ENCODE data around the gene ADAMTS17. TPM values are rescaled to one million over a fixed set of nuclear protein-coding genes. Genes with fewer than 3 reads are reported as not detected.
"Not testable (repeated sequence)": the region's sequence is repeated elsewhere in the genome, so short reads cannot be mapped to it uniquely, and the experiment has no call there.

ADAMTS17 gene
- total and polyA plus RNA-seq, 8 donors, result 0.31 to 14.3 (median 6.3) TPM

- Histone ChIP-seq H3K4me3 (no peak overlapping the region), H3K27ac (no peak overlapping the region), H3K4me1 (peaks cover 7 to 34% (median 17%) of the 10 kb centered on the region in 4 donors), H3K36me3 (no peaks in the 10 kb centered on the region), H3K9me3 (no peaks in the 10 kb centered on the region), H3K27me3 (peaks cover 0 to 35% (median 12%) of the 10 kb centered on the region in 3 donors)
- TF ChIP-seq POLR2A (IDR thresholded peaks at IDR 0.05) (no peak), POLR2AphosphoS5 (IDR thresholded peaks at IDR 0.05) (no peak), EP300 (IDR thresholded peaks at IDR 0.05) (no peak), CTCF (IDR thresholded peaks at IDR 0.05) (no peak)
- 91 to 98% (median 95%) methylated on average over 3 of the region's 3 CpGs for WGBS, 5 donors
- intact Hi-C loops (cut with DNase I; ENCODE audit: low total_unique reads), result loop anchor here (10.0 kb wide), 1 partner anchor 222 kb away; no protein-coding TSS in a partner anchor
- DNase-seq, result no peak
These were observed 1.5 kb upstream of the ADAMTS17 start for GRCh38 chr15:100343251-100343650.

GRCh38 chr15:100341239-100341749 is 481 bp downstream of the ADAMTS17 start:
- intact Hi-C loops (cut with DNase I; ENCODE audit: low total_unique reads), result loop anchor here (10.0 kb wide), 1 partner anchor 224 kb away; no protein-coding TSS in a partner anchor
- peak in 1 of 2 donors; percentile 60 for DNase-seq
- Histone ChIP-seq H3K4me3 (peak overlapping the region; percentile 72 to 97 (median 80)), H3K27ac (peak overlapping the region; percentile 65 to 89 (median 75)), H3K36me3 (no peaks in the 10 kb centered on the region), H3K27me3 (peaks cover 0 to 35% (median 12%) of the 10 kb centered on the region in 3 donors), H3K4me1 (peaks cover 7 to 34% (median 17%) of the 10 kb centered on the region in 4 donors), H3K9me3 (no peaks in the 10 kb centered on the region)
- TF ChIP-seq POLR2A (IDR thresholded peaks at IDR 0.05), result no peak
- no peak for TF ChIP-seq POLR2AphosphoS5 (IDR thresholded peaks at IDR 0.05)
- no peak for TF ChIP-seq CTCF (IDR thresholded peaks at IDR 0.05)
- no peak for TF ChIP-seq EP300 (IDR thresholded peaks at IDR 0.05)
- 0 to 2% (median 1%) methylated on average over 20 to 95 of the region's 95 CpGs; no CpG with 5 or more reads in 1 of the 5 donors for WGBS, 5 donors

DNA sequence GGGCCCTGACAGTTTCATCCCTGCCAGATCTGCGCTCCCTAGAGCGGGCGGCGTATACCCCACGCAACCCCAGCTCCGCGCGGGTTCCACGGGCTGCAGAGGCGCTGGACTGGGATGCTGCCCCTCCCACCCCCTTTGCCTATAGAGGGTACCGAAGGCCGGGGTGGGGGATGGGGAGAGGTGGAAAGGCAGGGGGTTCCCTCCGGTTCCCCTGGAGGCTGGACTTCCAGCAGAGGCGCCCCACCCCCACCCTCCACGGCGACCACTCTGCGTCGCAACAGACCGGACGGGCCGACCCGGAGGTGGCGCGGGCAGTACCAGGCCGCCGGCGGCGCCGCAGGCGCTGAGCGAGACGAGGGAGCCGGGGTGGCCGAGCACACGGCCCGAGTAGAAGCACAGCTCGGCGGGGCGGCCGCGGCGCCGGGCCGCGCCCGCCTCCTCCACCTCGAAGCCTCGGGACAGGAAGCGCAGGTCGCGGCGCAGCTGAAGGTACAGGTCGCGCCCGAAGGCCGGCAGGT is 995 bp downstream of the ADAMTS17 start:
- no peaks in the 10 kb centered on the region for H3K9me3 ChIP-seq
- peak overlapping the region; percentile 72 to 97 (median 80) for H3K4me3 ChIP-seq
- H3K36me3 ChIP-seq, result no peaks in the 10 kb centered on the region
- peak overlapping the region in 1 of 5 donors; percentile 89 for H3K27ac ChIP-seq
- intact Hi-C loops (cut with DNase I; ENCODE audit: low total_unique reads), result loop anchor here (10.0 kb wide), 1 partner anchor 224 kb away; no protein-coding TSS in a partner anchor
- 9 to 42% (median 11%) methylated on average over 15 to 56 of the region's 56 CpGs; no CpG with 5 or more reads in 1 of the 5 donors for WGBS, 5 donors
- DNase-seq, result peak in 1 of 2 donors; percentile 44
- H3K27me3 ChIP-seq, result peaks cover 0 to 35% (median 12%) of the 10 kb centered on the region in 3 donors
- TF ChIP-seq POLR2AphosphoS5 (IDR thresholded peaks at IDR 0.05), result no peak
- TF ChIP-seq POLR2A (IDR thresholded peaks at IDR 0.05), result no peak
- TF ChIP-seq EP300 (IDR thresholded peaks at IDR 0.05), result no peak
- TF ChIP-seq CTCF (IDR thresholded peaks at IDR 0.05), result no peak
- peaks cover 7 to 34% (median 17%) of the 10 kb centered on the region in 4 donors for H3K4me1 ChIP-seq

DNA sequence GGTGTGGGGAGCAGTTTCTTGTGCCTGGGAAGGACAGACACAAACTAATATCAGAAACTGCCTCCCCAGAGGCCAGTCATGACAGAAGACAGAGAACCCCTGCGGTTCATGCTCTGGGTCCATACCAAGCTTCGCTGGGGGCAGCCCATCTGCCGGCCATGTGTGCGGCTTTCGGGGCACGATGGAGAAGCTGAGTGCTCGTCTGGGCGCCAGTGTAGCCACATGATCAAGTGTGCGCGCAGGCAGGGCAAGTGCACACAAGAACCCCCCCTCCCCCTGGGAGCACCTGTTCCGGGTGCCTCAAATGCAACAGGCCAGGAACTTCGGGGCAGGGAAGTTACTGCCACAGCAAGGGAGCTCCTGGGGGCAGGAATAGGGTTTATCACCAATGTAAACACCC is 1.8 kb downstream of the ADAMTS17 start:
- H3K36me3 ChIP-seq, result no peaks in the 10 kb centered on the region
- no peaks in the 10 kb centered on the region for H3K9me3 ChIP-seq
- H3K4me3 ChIP-seq, result no peak overlapping the region
- peaks cover 0 to 35% (median 12%) of the 10 kb centered on the region in 3 donors for H3K27me3 ChIP-seq
- 65 to 82% (median 70%) methylated on average over 10 to 12 of the region's 12 CpGs for WGBS, 5 donors
- intact Hi-C loops (cut with DNase I; ENCODE audit: low total_unique reads), result loop anchor here (10.0 kb wide), 2 partner anchors 225 to 405 kb away; no protein-coding TSS in a partner anchor
- H3K4me1 ChIP-seq, result peaks cover 7 to 34% (median 17%) of the 10 kb centered on the region in 4 donors
- no peak for TF ChIP-seq POLR2AphosphoS5 (IDR thresholded peaks at IDR 0.05)
- no peak for TF ChIP-seq EP300 (IDR thresholded peaks at IDR 0.05)
- H3K27ac ChIP-seq, result no peak overlapping the region
- DNase-seq, result peak in 1 of 2 donors; percentile 45

DNA sequence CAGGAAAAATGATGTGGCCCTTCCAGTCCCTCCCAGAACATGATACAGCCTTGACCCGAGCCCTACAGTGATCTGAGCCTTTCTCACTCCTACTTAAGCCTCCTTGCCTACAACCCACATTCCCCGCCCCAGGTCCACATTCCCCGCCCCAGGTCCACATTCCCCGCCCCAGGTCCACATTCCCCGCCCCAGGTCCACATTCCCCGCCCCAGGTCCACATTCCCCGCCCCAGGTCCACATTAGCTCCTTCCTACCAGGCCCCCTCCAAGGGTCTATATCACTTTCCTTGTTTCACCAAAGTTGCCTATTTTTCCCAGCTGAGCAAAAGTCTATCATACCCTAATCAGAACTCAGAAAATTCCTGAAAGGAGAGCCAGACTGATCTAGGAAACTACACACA is 2.3 kb downstream of the ADAMTS17 start:
- not testable (repeated sequence) for H3K9me3 ChIP-seq, H3K27ac ChIP-seq, H3K4me3 ChIP-seq, H3K36me3 ChIP-seq
- DNase-seq, result peak in 1 of 2 donors; percentile 33
- Histone ChIP-seq H3K4me1 (peaks cover 7 to 34% (median 17%) of the 10 kb centered on the region in 4 donors), H3K27me3 (peaks cover 0 to 35% (median 12%) of the 10 kb centered on the region in 3 donors)
- 64 to 75% (median 68%) methylated on average over 7 of the region's 7 CpGs for WGBS, 5 donors
- intact Hi-C loops (cut with DNase I; ENCODE audit: low total_unique reads), result loop anchor here (10.0 kb wide), 1 partner anchor 405 kb away; no protein-coding TSS in a partner anchor
